PFSK-1 (cell line): Measurements from ENCODE around the gene ZNF688.

ENCODE experiments used
- POLR2AphosphoS5 ChIP-seq: IDR thresholded peaks from 2 replicates; pipeline ENCODE4 v1.6.1; 2012; ENCODE audit warnings: low read depth, mild to moderate bottlenecking, control low read depth, low read length, moderate library complexity
- SIN3A ChIP-seq: IDR thresholded peaks from 2 replicates; pipeline ENCODE4 v1.6.1; 2012; ENCODE audit warnings: mild to moderate bottlenecking, low read length, moderate library complexity, borderline replicate concordance; ENCODE audit not compliant: insufficient read depth

- no peak for TF ChIP-seq SIN3A
- no peak for TF ChIP-seq POLR2AphosphoS5
Measured at GRCh38 chr16:30557707-30557956, 13.9 kb downstream of the ZNF688 start.
